ENCODE measurements around the gene GPR26. TPM values are rescaled to one million over a fixed set of nuclear protein-coding genes. Genes with fewer than 3 reads are reported as not detected.

GPR26 gene
- total RNA-seq, 4 donors from 2014 or later: not detected

- ATAC-seq (ENCODE audit: low FRiP score) (no peak), DNase-seq (ENCODE audit: low spot score) (no peak)
- no peak for TF ChIP-seq CTCF (IDR thresholded peaks at IDR 0.05)
Measured at GRCh38 chr10:123681285-123681684, 15.1 kb downstream of the GPR26 start.

GRCh38 chr10:123682477-123682876, 16.3 kb downstream of the GPR26 start:
- ATAC-seq (ENCODE audit: low FRiP score) (no peak), DNase-seq (ENCODE audit: low spot score) (no peak)
- TF ChIP-seq CTCF (IDR thresholded peaks at IDR 0.05): no peak

GRCh38 chr10:123683459-123683858, 17.3 kb downstream of the GPR26 start:
- TF ChIP-seq CTCF (IDR thresholded peaks at IDR 0.05): no peak
- ATAC-seq (ENCODE audit: low FRiP score): no peak

GRCh38 chr10:123683865-123684264, 17.7 kb downstream of the GPR26 start:
- no peak for DNase-seq (ENCODE audit: low spot score)
- TF ChIP-seq CTCF (IDR thresholded peaks at IDR 0.05): no peak
- ATAC-seq (ENCODE audit: low FRiP score): no peak

More at GRCh38 chr10:123683459-123683858, 17.3 kb downstream of the GPR26 start:
- no peak for DNase-seq (ENCODE audit: low spot score)

GRCh38 chr10:123685260-123685659, 19.1 kb downstream of the GPR26 start:
- no peak for ATAC-seq (ENCODE audit: low FRiP score)
- no peak for TF ChIP-seq CTCF (IDR thresholded peaks at IDR 0.05)
- no peak for DNase-seq (ENCODE audit: low spot score)

GRCh38 chr10:123687758-123688157, 21.6 kb downstream of the GPR26 start:
- ATAC-seq (ENCODE audit: low FRiP score) (no peak), DNase-seq (ENCODE audit: low spot score) (no peak)
- no peak for TF ChIP-seq CTCF (IDR thresholded peaks at IDR 0.05)

- TF ChIP-seq CTCF (IDR thresholded peaks at IDR 0.05): no peak
- DNase-seq (ENCODE audit: low spot score) (no peak), ATAC-seq (ENCODE audit: low FRiP score) (no peak)
Measured at GRCh38 chr10:123689880-123690279, 23.7 kb downstream of the GPR26 start.

Data from omental fat pad (tissue), 4 donors.